Uterus (tissue), 2 donors: Measurements from ENCODE around the gene AP1S3.

Source experiments
- POLR2A ChIP-seq, 2 donors: fragments of 450-650 bp; IDR thresholded peaks; one replicate each; pipeline ENCODE4 v1.6.1; 2016; ENCODE audit warnings: antibody characterized with exemption in 2 of 2, mild to moderate bottlenecking in 1 of 2, moderate library complexity in 1 of 2
- TF ChIP-seq, protein P1 (sequence below), 4 experiments: fragments of 200-600 bp in 2 of 4; fragments of 450-650 bp in 2 of 4; sonication (generic) in 2 of 4; IDR thresholded peaks; one replicate each; pipeline ENCODE4 v1.5.1; 2016 to 2019; ENCODE audit warnings: antibody characterized with exemption in 4 of 4, mild to moderate bottlenecking in 2 of 4, moderate library complexity in 1 of 4

DNA sequence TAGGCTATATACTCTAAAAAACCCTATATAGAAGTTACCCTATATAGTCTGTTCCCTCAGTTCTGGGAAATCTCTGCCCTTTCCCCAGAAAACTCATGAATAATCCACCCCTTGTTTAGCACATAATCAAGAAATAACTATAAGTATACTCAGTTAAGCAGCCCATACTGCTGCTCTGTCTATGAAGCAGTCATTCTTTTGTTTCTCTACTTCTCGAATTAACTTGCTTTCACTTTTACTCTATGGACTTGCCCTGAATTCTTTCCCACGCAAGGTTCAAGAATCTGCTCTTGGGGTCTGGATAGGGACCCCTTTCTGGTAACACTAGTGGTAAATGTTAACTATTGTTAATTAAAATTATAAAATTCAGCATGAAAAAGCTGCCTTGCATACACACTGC lies 17.4 kb upstream of the AP1S3 start:
- TF ChIP-seq, protein P1, sequence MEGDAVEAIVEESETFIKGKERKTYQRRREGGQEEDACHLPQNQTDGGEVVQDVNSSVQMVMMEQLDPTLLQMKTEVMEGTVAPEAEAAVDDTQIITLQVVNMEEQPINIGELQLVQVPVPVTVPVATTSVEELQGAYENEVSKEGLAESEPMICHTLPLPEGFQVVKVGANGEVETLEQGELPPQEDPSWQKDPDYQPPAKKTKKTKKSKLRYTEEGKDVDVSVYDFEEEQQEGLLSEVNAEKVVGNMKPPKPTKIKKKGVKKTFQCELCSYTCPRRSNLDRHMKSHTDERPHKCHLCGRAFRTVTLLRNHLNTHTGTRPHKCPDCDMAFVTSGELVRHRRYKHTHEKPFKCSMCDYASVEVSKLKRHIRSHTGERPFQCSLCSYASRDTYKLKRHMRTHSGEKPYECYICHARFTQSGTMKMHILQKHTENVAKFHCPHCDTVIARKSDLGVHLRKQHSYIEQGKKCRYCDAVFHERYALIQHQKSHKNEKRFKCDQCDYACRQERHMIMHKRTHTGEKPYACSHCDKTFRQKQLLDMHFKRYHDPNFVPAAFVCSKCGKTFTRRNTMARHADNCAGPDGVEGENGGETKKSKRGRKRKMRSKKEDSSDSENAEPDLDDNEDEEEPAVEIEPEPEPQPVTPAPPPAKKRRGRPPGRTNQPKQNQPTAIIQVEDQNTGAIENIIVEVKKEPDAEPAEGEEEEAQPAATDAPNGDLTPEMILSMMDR (IDR thresholded peaks at IDR 0.05): no peak
- TF ChIP-seq POLR2A (IDR thresholded peaks at IDR 0.05): no peak
